ENCODE measurements around the gene GEMIN4.
A peak's percentile ranks its signal among the peaks of the same experiment; 100 is the strongest.
"Not testable (repeated sequence)": the region's sequence is repeated elsewhere in the genome, so short reads cannot be mapped to it uniquely, and the experiment has no call there.

GEMIN4 gene

DNA sequence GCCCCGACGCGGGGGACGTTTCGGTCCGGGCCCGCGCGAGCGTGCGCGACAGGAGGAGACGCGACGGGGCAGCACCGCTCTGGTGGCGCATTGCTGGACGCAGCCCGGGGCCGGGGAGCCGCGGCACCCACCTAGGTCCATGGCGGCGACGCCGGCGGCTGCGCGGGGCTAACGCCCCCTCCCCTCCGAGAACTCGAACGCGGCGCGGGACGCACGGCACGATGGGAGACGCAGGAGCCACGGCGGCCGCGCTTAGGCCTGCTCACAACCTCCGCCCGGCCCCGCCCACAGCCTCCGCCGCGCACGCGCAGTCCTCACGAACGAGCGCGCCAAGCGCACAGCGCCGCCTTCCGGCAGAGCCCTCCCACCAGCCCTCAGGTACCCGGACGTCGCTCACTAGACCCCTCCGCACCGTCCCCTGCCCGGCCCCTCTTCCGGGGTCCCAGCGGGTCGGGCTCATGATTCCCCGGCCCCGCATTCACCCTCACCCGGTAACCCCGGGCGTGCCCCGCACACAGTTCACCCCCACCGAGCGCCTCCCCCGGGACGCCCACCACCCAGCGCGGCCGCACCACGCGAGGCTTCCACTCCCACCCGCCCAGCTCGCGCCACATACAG is at the start of gene GEMIN4:
Gene GEMIN4 (minus strand): TSS at position 263 of the 618 bp plus-strand sequence. CDS start 122 bp downstream, at position 141.
- peak; percentile 89 for DNase-seq

DNA sequence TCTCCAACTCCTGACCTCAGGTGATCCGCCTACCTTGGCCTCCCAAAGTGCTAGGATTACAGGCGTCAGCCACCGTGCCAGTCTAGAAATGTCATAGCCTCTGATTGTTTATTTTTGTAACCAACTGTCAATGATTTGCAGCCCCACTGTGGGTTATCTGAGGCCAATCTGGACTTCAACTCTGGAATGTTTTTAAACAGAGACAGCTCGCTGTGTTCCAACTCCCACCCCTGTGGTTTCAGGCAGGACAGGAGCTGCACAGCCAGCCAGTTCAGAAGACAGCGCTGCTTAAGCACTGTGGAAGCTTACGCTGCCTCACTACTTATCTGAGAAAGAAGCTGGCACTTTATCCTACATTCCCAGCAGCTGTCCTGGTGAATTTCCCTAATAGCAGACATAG is 49.6 kb upstream of the GEMIN4 start:
- no peak for DNase-seq

DNA sequence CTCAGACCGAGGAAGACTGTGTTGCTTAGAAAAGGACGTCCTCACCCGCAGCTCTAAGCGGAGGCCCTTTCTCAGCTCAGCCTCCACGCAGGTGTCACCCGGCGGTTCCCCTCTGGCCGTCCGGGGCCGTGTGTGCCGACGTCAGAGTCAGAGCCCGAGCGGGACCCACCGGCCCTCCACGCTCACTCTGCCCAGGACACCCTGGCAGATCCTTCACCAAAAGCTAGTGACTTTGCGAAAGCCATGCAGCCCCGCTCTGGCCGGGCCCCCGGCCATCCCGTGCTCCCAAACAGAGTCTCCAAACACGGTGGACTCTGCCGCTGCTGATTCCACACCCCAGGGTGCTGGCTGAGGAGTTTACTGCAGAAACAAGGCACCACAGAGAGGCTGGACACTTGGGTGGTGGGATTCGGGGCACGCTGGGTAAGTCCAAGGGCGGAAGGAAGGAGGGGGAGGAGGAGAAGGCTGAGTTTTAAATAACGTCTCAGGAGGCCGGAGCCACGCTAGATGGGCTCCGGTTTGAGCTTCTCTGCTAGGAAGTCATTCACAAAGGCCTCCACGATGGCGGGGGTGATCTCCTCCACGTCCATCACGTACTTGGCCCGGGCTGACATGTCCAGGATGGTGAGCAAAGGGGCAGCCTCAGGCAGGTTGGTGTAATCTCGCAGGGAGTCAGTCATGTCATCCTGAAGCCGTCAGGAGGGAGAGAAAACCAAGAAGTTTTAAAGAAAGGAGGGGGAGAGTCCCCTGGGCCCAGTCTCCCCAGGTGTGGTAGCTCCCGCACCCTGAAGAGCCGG is 48.6 kb upstream of the GEMIN4 start:
- DNase-seq: no peak

DNA sequence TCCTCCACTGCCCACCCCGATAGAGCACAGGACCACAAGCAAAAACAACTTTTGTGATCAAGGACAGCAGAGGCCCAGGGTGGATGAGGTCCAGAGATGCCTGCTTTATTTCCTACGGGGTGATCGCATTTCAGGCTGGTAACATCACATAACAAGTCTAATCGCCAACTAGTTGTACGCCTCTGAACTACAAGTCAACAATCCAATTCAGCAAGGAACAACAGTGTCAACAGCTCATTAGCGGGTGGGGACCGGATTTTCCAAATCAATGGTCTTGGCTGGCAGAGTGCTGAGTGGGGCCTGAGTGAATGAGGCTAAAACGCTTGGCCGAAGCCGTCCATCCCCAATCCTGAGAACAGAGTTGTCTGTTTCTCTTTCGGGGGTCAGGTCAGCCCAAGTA is 47.2 kb upstream of the GEMIN4 start:
- DNase-seq: no peak

DNA sequence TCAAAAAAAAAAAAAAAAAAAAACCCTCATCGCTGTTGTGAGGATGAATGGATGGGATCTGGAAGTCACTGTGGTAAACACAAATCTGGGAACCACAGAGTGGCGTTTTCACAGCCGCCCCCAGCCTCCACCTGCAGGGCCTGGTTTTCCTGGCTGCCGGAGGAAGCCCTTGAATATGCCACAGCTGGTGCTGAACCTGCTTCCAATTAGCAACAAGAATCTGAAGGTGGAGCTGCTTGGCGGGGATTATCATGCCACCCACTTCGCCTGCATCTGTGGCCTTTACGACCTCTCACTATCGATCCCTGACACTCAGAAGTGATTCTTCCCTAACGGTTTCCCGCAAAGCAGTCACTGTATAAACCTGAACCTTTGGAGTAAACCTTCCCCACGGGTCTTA is 46.2 kb upstream of the GEMIN4 start:
- DNase-seq: no peak

DNA sequence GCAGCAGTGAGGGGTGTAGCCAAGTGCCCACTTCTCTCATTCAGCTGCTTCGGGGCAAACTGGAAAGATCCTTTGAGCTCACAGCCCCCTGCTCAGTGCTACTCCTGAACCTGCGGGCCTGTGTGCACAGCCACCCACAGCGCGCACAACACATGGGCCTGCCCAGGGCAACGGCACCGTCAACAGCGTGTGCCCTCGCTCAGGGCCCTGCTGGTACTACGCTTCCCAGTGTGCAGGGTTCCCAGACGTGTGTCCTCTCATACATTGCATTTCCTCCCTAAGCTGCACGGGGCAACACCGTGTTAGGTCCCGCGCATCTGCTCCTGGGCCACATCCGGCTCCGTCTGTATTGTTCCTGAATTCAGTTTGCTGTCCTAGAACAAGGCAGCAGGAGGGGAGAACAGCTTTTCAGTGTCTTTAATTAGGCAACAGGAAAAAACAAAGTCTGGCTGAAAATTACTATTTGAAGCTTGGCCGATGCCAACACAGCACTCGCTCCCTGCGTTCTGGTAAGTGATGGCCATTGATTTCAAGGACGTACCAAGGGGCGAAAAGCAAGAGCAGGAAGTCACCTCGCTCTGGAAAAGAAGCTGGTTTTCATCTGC is 45.3 kb upstream of the GEMIN4 start:
- DNase-seq: no peak

DNA sequence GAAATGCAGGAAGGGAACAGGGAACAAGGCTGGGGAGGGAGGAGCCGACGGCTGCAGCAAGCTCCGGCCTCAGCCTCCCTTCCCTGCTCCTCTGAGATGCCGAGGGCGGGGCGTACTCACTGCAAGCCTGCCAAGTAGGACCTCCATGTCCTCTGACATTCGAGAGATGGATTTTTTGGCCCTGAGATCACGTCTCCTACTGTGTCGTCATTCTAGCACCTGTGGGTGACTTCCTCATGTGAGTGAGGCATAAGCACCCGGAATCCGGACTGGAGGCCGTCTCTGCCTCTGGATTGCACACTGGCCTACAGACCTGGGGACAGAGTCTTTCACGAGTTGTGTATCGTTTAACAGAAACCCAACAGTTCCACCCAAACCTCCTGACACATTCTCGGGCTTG is 44.5 kb upstream of the GEMIN4 start:
- no peak for DNase-seq

DNA sequence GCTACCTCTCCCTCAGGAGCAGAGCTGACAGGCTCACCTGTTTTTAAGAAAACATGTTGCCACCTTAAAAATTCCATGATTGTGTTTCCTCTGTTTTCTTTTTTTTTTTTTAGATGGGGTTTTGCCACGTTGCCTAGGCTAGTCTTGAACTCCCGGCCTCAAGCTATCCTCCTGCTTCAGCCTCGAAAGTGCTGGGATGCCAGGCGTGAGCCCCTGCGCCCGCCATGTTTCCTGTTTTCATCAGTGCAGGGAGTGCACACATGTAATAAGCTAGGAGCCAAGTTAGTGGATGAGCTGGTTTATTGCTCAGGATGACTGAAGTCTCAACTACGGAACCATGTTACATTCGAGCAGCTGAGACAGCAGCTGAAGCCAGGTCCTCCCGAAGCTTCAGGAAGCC is 43.7 kb upstream of the GEMIN4 start:
- DNase-seq: no peak

DNA sequence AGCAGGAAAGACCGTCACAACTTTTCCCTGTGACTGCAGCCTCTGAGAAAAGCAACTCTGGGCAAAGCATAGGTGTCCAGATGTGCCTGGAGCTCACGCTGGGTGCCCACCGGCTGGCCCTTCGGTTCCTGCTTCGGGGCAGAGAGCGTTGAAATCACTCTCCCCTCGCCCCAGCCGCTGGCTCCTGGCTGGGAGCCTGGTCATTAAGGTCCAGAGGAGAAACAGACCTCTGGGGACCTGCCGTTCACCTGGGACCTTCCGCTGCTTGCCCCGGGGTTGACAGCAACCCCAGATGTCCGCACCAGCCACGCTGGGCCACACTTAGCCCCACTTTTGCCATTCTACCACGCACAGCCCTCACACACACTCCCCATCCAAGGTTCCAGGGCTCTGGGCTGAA is 43.2 kb upstream of the GEMIN4 start:
- no peak for DNase-seq

DNA sequence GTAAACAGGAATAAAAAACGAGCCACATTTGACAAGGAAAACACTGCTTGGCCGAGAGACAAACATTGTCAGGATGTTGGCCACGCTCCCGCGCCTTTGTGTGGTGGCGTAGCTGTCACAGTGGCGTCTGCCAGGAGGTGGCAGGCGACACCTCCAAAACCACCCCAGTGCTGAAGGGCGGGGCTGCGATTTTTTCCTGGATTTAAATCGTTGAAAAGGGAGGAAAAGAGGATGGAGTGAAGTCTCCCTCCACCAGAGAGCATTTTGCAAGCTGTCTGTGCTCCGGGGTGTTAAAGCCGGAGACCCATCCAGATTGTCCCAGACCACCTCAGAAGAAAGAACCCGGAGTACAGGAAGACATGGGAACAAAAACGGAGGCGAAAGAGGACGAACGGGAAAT is 42.8 kb upstream of the GEMIN4 start:
- DNase-seq: peak; percentile 69

DNA sequence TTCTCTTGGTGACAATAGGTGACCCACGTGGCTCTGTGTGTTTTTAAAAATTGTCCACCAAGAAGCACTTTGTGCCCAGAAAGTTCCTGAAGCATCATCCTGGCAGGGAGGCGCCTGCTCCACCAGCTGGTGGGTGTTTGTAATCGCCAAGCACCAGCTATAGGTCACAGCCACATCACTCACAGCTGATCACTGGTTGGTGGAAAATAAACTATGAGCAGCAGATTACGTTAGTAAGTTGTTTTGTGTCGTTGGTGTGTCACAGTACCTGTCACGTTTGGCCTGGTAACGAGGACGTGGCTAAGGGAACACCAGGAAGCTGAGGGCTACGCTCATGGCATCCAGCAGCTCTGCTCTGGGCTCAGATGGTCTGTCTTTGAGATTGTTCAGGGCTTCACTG is 40.2 kb upstream of the GEMIN4 start:
- DNase-seq: no peak

DNA sequence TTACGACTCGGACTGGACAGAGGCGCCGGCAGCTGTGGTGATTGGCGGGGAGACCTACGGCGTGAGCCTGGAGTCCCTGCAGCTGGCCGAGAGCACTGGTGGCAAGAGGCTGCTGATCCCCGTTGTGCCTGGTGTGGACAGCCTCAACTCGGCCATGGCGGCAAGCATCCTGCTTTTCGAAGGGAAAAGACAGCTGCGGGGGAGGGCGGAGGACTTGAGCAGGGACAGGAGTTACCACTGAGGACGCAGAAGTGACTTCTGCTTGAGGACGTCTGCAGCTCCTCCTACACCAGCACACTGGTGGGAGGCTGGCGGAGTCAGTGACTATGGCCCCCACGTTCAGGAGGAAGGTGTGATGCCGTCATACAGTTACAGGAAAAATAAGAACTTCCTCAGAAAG is 39.8 kb upstream of the GEMIN4 start:
- DNase-seq: no peak

DNA sequence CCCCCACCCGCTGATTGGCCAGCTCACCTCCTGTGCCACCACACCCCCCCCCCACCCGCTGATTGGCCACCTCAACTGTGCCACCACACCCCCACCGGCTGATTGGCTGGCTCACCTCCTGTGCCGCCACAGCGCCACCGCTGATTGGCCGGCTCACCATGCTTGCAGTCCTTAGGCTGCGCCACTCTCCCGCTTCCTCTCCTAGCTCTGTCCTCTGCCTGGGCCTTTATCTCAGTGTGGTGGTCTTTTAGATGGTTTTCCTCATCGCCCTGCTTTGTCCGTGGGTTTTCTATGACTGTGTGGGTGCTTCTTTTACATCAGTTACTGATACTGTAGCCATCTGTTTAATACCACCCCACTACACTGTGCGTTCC is 38.8 kb upstream of the GEMIN4 start:
- not testable (repeated sequence) for DNase-seq

DNA sequence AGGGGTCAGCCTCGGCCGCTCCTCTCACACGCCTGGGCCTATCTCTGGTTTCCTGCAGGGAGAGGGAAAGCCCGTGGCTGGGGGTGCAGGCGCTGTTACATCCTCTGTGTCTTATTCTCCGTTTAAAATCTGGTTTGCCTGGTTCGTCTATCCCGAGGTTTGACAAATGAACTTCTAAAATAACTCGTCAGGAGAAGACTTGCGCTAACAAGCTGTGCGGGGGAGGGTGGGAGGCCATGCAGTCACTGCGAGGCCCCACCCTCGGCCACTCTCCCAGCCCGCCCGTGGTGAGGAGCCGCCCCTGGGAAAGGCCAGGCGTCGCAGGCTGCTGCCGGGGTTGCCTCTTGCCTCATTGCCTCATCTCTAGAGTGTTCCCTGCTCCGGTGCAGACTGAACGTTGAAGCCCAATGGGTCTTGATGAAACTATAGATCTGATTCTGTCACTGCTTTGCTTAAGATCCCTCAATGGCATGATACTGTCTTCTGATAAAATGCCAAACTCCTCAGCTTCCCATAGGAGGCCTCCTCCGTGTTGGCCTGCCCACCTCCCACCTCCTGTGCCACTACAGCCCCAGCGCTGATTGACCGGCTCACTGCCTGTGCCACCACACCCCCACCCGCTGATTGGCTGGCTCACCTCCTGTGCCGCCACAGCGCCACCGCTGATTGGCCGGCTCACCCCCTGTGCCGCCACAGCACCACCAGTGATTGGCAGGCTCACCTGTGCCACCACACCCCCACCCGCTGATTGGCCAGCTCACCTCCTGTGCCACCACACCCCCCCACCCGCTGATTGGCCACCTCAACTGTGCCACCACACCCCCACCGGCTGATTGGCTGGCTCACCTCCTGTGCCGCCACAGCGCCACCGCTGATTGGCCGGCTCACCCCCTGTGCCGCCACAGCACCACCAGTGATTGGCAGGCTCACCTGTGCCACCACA is 38.1 kb upstream of the GEMIN4 start:
- DNase-seq: not testable (repeated sequence)

DNA sequence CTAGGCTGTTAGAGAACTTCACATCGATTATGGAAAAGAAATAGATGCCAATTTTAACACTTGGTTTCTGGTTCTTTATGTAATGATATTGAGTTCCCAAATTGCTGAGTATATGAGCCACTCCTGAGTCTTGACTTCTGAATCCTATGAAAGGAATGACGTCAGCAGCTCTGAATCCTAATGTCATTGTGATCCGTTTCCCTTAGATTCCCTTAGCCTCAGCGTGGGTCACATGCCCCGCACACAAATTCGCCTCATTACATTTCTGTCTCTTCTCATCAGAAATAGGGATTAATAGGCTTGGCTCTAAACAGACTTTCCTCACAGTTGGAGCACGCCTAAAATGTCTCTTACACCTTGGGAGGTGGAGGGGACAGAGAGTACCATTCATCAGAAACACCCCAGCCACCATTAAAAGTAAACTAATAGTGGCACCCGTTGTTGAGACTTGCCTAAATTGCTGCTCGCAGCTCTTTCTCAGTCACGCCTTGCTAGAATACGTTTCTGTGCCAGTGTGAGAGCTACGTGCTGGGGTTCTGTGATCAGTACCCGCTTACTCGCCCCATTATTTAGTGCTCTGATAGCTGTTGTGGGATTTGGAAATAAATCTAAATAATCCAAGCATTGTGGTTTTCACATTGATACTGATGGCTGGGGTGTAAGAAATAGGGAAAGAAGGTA is 37.2 kb upstream of the GEMIN4 start:
- no peak for DNase-seq

DNA sequence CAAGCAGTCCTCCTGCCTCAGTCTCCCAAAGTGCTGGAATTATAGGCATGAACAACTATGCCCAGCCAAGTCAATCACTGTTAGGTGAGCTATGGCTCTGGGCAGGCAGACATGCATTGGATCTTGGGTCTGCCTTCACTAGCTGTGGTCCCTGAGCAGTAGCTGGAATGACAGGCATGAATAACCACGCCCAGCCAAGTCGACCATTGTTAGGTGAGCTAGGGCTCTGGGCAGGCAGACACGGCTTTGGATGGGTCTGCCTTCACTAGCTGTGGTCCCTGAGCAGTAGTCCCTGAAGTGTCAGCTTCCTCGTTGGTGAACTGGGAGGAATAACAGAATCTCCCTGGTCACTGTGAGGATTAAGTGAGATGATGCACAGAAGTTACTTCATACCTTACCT is 36.5 kb upstream of the GEMIN4 start:
- DNase-seq: no peak

DNA sequence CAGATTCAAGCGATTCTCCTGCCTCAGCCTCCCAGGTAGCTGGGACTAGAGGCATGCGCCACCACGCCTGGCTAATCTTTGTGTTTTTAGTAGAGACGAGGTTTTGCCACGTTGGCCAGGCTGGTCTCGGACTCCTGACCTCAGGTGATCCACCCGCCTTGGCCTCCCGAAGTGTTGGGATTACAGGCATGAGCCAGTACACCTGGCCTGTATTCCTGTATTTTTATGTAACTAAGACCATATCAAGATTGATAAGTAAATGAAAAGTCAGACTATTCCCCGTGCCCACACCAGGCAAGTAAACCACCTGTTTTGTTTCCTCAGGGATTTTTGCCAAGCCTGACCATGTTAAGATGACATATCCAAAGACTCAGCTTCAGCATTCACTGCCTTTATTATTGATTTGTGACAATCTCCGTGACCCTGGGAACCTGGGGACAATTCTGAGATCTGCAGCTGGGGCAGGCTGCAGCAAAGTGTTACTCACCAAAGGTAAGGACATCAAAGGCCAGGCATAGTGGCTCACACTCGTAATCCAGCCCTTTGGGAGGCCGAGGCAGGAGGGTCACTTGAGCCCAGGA is 35.7 kb upstream of the GEMIN4 start:
- DNase-seq: no peak

DNA sequence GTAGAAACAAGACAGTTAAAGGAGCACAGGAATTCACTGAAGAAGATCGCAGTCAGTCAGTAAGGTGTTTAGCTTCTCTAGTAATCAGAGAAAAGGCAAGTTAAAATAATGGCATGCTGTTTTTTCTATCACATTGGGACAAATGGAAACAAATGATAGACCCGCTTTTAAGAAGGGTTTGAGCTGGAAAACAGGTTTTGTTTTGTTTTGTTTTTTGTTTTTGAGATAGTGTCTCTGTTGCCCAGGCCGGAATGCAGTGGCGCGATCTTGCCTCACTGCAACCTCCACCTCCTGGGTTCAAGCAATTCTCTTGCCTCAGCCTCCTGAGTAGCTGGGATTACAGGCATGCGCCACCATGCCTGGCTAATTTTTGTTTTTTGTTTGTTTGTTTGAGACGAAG is 33.8 kb upstream of the GEMIN4 start:
- DNase-seq: not testable (repeated sequence)

DNA sequence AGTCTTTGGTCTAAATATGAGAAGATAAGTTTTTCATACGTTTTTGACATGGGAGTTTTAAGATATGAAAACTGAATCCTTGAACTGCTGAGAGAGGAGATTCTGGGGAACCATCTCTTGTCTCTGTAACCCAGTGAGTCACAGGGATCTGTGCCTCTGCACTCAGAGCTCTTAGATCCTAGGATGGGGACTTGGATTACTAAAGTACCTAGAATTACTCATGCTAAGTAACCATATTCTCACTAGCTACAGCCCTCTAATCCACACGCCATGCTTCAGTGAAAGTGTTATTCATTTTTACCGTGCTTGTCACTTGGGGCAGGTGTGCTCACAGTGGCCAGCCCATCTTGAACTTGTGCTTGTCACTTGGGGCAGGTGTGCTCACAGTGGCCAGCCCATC is 32.1 kb upstream of the GEMIN4 start:
- DNase-seq: no peak

DNA sequence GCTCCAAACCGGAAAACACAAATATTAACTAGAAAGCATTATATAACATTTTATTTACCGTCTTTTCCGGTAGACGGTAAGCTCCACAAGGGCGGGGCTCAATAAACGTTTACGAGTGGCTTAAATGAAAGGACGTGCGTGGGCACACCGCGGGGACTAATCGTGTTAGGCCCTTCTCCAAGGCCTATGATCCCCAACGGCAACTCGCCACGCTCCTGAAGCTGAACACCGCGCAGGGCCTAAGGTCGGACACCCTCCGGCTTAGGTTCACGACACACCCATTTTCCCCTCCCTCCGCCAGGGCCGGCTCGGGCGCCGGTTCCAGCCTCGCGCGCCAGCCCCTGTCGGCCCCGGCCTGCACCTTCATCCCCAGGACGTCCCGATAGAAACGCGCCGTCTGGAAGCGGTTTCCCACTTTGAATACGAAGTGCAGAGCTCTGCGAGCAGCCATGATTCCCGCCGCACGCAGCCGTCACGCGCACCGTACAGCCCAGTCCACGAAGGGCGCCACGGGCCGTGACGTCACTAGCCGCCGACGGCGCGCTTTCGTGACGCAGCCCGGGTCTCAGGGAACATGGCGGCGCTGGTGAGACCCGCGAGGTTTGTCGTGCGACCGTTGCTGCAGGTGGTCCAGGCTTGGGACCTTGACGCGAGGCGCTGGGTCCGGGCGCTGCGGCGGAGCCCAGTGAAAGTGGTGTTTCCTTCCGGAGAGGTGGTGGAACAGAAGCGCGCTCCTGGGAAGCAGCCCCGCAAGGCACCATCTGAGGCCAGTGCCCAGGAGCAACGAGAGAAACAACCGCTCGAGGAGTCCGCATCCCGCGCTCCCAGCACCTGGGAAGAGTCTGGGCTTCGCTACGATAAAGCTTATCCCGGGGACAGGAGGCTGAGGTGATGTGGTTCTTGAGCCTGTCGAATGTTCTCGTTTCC is 30.0 kb upstream of the GEMIN4 start, which contains the start of the genes GLOD4 and MRM3:
Gene GLOD4 (minus strand): TSS at position 476 of the 927 bp plus-strand sequence. CDS start 25 bp downstream, at position 451.
Gene MRM3 (plus strand): TSS at position 549 of the 927 bp plus-strand sequence. CDS start 26 bp downstream, at position 575.
- peak; percentile 83 for DNase-seq

DNA sequence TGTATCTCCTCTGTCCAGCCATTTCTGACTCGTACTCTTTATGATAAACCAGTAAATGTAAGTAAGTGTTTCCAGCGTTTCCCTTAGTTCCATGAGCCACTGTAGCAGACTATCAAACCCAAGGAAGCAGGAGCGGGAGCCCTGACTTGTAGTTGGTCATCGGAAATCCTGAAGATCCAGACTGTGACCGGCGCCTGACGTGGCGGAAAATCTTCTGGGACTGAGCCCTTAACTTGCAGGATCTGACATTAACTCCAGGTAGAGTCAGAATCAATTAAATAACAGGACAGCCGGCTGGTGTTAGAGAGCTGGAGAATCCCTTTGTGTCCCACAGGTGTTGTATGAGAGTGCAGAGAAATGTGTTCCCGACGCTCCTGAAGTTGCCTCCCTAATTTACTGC is 26.0 kb upstream of the GEMIN4 start:
- DNase-seq: no peak

Data from NCI-H146 (cell line).